ENCODE data around the gene PACS2.
"Not testable (repeated sequence)": the region's sequence is repeated elsewhere in the genome, so short reads cannot be mapped to it uniquely, and the experiment has no call there.

The PACS2 gene

DNA sequence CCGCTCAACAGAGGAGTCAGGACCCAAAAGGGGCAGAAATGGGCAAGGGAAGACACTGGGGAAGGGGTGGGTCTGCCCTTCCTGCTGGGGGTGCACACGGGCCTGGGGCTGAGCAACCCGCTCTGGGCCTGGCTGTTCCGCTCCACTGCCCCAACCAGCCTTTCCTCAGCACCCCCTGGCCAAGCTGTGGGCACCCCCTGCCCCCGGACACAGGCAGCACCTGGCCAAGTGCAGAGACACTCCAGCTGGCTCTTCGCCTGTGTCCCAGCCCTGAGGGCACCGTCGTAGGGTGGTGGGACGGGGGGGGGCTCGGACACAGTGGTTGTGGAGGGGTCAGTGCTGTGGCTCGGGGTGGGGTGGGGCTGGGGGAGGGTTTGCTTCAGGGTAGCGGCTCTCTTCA lies 10.3 kb downstream of the PACS2 start:
- TF ChIP-seq, protein P1, sequence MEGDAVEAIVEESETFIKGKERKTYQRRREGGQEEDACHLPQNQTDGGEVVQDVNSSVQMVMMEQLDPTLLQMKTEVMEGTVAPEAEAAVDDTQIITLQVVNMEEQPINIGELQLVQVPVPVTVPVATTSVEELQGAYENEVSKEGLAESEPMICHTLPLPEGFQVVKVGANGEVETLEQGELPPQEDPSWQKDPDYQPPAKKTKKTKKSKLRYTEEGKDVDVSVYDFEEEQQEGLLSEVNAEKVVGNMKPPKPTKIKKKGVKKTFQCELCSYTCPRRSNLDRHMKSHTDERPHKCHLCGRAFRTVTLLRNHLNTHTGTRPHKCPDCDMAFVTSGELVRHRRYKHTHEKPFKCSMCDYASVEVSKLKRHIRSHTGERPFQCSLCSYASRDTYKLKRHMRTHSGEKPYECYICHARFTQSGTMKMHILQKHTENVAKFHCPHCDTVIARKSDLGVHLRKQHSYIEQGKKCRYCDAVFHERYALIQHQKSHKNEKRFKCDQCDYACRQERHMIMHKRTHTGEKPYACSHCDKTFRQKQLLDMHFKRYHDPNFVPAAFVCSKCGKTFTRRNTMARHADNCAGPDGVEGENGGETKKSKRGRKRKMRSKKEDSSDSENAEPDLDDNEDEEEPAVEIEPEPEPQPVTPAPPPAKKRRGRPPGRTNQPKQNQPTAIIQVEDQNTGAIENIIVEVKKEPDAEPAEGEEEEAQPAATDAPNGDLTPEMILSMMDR (IDR thresholded peaks at IDR 0.05; ENCODE audit: low read depth, low read length): no peak
- no peak overlapping the region for H3K4me3 ChIP-seq (replicated peaks in 1 of 2; ENCODE audit: low read depth in 2 of 2, low read length in 2 of 2)
- DNase-seq (ENCODE audit: low read depth in 2 of 2): no peak

DNA sequence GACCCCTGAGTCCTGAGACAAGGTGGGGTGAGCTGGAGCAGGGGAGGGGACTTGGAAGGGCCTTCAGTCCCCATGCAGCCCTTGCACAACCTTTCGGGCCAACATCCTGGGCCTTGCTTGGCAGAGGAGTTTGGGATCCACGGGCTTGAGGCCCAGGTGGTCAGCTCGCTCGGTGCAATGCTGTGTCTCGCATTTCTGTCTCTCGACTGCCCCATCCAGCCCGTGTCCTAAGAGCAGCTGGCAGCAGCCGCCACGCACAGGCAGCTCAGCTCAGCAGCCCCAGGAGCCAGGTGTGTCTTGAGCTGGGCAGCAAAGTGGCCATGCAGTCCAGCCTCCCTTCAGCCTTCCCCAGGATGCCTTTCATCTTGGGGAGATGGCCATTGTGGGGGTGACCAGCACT lies 10.8 kb downstream of the PACS2 start:
- DNase-seq (ENCODE audit: low read depth in 2 of 2): no peak

DNA sequence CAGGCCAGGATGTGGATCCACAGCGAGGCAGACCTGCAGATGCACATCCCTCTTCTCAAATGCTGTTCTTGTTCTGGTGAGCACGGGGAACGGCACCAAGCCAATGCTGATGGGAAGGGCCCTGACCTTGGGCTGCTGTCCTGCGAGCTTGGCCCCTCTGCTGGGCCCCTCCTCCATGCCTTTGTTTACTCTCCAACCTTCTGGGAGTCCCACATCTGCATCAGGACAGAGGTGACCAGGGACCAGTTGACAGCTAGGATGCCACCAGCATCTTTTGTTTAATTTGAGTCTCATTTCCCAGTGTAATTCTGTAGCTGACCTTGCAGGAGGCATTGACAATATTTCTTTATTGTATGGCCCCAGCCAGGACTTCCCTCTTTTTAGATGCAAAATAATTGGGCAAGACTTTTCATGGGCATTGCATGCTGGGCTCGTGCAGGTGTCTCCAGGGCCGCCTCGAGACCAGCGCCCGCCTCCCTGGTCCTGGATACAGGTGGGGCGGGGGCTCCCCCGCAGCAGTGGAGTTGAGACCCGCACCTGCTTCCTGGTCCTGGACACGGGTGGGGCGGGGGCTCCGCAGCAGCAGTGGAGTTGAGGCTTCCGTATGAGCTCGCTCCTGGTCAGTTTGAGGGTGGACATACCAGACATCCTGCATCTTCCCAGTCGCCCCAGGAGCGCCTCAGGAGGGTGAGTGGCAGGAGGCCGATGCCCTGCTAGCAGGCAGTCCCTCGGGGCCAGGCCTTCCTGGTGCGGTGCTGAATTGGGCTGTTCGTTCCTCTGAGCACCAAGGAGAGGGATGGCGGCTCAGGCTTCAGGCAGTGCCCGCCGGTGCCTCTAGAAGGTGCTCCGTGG lies 11.4 kb downstream of the PACS2 start:
- H3K4me3 ChIP-seq (replicated peaks in 1 of 2; ENCODE audit: low read depth in 2 of 2, low read length in 2 of 2): no peak overlapping the region
- DNase-seq (ENCODE audit: low read depth in 2 of 2): no peak
- TF ChIP-seq, protein P1 (IDR thresholded peaks at IDR 0.05; ENCODE audit: low read depth, low read length): no peak

More for the DNA sequence above, 10.8 kb downstream of the PACS2 start:
- no peak overlapping the region for H3K4me3 ChIP-seq (replicated peaks in 1 of 2; ENCODE audit: low read depth in 2 of 2, low read length in 2 of 2)
- TF ChIP-seq, protein P1 (IDR thresholded peaks at IDR 0.05; ENCODE audit: low read depth, low read length): no peak

DNA sequence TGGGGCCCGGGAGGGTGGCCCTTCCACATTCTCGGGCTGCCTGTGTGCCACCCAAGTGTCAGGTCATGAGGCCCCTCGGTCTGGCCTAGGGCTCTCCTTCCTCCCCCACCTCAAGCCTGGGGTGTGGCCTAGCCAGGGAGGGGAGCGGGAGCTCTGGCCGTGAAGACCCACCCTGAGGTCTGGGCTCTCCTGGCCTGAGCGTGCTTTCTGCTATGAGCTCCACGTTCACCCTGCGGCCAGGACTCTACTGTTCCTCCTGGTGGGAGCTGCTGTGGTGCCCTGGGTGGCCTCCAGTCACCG lies 12.0 kb downstream of the PACS2 start:
- no peak for DNase-seq (ENCODE audit: low read depth in 2 of 2)
- H3K4me3 ChIP-seq (replicated peaks in 1 of 2; ENCODE audit: low read depth in 2 of 2, low read length in 2 of 2): no peak overlapping the region
- TF ChIP-seq, protein P1 (IDR thresholded peaks at IDR 0.05; ENCODE audit: low read depth, low read length): no peak

DNA sequence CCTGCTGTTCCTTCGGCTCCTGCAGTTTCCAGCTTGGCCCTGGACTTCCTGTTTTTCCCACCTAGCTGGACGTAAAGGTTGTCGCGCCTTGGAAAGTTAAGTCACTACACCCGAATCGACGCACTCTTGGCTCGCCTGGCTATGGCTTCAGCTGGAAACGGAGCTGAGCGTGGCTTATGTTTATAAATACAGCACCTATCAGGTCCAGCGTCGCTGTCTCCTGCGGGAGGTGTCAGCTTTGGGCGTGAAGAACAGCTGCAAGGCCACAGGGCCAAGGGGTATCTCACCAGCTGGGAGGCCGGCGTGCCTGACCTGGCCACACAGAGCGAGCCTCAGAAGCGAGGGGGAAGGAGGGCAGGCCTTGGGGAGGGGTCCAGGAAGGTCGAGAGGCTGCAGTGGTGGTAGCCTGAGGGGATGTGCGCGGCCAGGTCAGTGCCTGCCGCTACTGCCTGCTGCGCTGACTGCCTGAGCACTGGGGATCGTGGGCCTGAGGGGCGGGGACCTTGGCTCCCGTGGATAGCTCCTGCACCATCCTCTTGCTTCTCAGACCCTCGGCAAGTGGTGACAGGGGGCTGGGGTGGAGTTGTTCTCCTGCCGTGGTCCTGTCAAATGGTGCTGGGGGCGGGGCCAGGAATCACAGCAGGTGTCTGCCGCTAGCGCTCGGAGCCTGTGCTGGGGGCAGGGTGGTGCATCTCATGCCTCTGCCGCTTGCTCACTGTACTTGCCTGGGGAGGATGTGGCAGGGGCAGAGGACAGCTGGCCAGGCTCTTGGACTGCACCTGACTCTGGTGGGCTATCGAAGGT lies 12.5 kb downstream of the PACS2 start:
- TF ChIP-seq, protein P1 (IDR thresholded peaks at IDR 0.05; ENCODE audit: low read depth, low read length): no peak
- DNase-seq (ENCODE audit: low read depth in 2 of 2): no peak
- no peak overlapping the region for H3K4me3 ChIP-seq (replicated peaks in 1 of 2; ENCODE audit: low read depth in 2 of 2, low read length in 2 of 2)

DNA sequence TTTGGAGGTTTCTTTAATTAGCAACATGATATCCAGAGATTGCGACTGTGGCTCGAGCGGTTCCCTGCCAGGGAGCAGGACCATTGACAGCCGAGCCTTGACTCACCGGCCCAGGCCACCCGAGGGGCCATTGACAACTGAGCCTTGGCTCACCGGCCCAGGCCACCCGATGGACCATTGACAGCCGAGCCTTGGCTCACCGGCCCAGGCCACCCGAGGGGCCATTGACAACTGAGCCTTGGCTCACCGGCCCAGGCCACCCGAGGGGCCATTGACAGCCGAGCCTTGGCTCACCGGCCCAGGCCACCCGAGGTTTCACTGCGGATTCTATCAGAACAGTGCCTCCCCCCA lies 13.1 kb downstream of the PACS2 start:
- H3K4me3 ChIP-seq (replicated peaks in 1 of 2; ENCODE audit: low read depth in 2 of 2, low read length in 2 of 2); DNase-seq (ENCODE audit: low read depth in 2 of 2): not testable (repeated sequence)

DNA sequence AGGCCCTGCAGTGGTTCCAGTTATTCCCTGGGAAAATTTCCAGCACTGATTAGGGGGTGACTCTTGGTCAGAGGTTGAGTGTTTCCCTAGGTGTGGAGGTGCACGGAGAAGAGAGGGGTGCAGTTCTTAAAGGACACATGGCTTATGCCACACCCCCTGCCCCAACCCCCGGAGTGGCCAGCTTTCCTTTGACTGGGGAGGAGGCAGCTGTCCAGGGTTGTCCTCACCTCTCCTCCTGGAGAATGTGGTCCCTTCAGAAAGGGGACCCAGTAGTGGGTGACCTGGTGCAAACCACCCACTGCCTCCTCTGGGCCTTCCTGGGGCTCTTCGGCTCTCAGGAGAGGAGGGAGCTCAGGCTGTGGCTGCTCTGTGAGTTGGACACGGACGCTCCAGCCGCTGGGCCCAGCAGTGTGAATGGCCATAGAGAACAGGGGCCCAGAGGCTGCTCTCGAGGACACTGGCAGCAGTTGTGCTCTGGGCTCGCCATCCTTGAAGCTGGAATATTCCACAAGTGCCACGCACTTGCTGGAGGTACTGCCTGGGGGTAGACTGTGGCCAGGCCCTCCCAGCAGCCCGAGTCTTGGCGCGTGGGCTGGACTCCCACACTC lies 13.6 kb downstream of the PACS2 start:
- TF ChIP-seq, protein P1 (IDR thresholded peaks at IDR 0.05; ENCODE audit: low read depth, low read length): no peak
- H3K4me3 ChIP-seq (replicated peaks in 1 of 2; ENCODE audit: low read depth in 2 of 2, low read length in 2 of 2): no peak overlapping the region
- DNase-seq (ENCODE audit: low read depth in 2 of 2): no peak
